Fibroblast of lung (primary cell): ENCODE measurements around the gene CORO7. TPM values are rescaled to one million over a fixed set of nuclear protein-coding genes. Genes with fewer than 3 reads are reported as not detected.

Experiments used
- DNase-seq, 2 donors: peaks; one replicate each; pipeline versions ENCODE4 v3.0.0 to v3.0.0-alpha.2; 2010; ENCODE audit warnings: low read depth in 2 of 2
- H2AFZ ChIP-seq: 2 replicates; pipeline ENCODE4 v1.5.1; 2012; ENCODE audit warnings: low read length, control low read depth, inconsistent platforms
- H3K27ac ChIP-seq: 2 replicates; pipeline ENCODE4 v1.5.1; 2011; ENCODE audit warnings: low read length, control low read depth; ENCODE audit not compliant: insufficient read depth
- H3K27me3 ChIP-seq: 2 replicates; pipeline ENCODE4 v1.5.1; 2011; ENCODE audit warnings: mild to moderate bottlenecking, low read length; ENCODE audit not compliant: control insufficient read depth, insufficient read depth
- H3K36me3 ChIP-seq: 2 replicates; pipeline ENCODE4 v1.5.1; 2011; ENCODE audit warnings: low read length; ENCODE audit not compliant: control insufficient read depth, insufficient read depth
- H3K4me1 ChIP-seq: 2 replicates; pipeline ENCODE4 v1.5.1; 2011; ENCODE audit warnings: low read length; ENCODE audit not compliant: control insufficient read depth, insufficient read depth; ENCODE audit errors: extremely low read depth
- H3K4me2 ChIP-seq: 2 replicates; pipeline ENCODE4 v1.5.1; 2011; ENCODE audit warnings: low read length, control low read depth; ENCODE audit not compliant: insufficient read depth; ENCODE audit errors: extremely low read depth
- H3K4me3 ChIP-seq, 4 experiments: fragments of 200-600 bp in 1 of 4; sonication (generic) in 1 of 4; replicated peaks in 1 of 4; 2 replicates each; pipeline ENCODE4 v1.5.1; 2011 to 2016; ENCODE audit warnings: low read length in 4 of 4, low read depth in 3 of 4, mild to moderate bottlenecking in 3 of 4, control low read depth in 2 of 4, inconsistent platforms in 1 of 4, mixed read lengths in 1 of 4; ENCODE audit not compliant: insufficient read depth in 1 of 4; ENCODE audit errors: control extremely low read depth in 1 of 4
- H3K79me2 ChIP-seq: 2 replicates; pipeline ENCODE4 v1.5.1; 2012; ENCODE audit warnings: mild to moderate bottlenecking, low read length, inconsistent platforms; ENCODE audit not compliant: control insufficient read depth, insufficient read depth
- H3K9ac ChIP-seq: 2 replicates; pipeline ENCODE4 v1.5.1; 2011; ENCODE audit warnings: mild to moderate bottlenecking, low read length, control low read depth; ENCODE audit not compliant: insufficient read depth
- H3K9me3 ChIP-seq: 2 replicates; pipeline ENCODE4 v1.5.1; 2012; ENCODE audit warnings: low read depth, low read length; ENCODE audit not compliant: control insufficient read depth, insufficient read depth
- H4K20me1 ChIP-seq: 2 replicates; pipeline ENCODE4 v1.5.1; 2011; ENCODE audit warnings: low read length; ENCODE audit not compliant: control insufficient read depth, insufficient read depth; ENCODE audit errors: extremely low read depth
- CTCF ChIP-seq, 2 donors: IDR thresholded peaks in 1 of 2; conservative IDR thresholded peaks in 1 of 2; 1 replicate in 1 of 2; 2 replicates in 1 of 2; pipeline ENCODE4 v1.5.1; 2011 to 2012; ENCODE audit warnings: low read length in 2 of 2, control low read depth in 1 of 2, inconsistent platforms in 1 of 2, low read depth in 1 of 2, mild to moderate bottlenecking in 1 of 2
- EZH2 ChIP-seq: IDR thresholded peaks from 2 replicates; pipeline ENCODE4 v1.5.1; 2012; ENCODE audit warnings: low read length, control low read depth, mild to moderate bottlenecking; ENCODE audit errors: missing control alignments
- polyA plus RNA-seq, 2 donors: library from polyadenylated mRNA; depleted of rRNA in 1 of 2; stranded (reverse) in 1 of 2; unstranded in 1 of 2; fragments of >200 nt; gene quantifications; 2 replicates each; pipeline ENCODE4 v1.2.1, GENCODE V29; 2011 to 2012; ENCODE audit warnings: missing spikeins in 1 of 2
- total RNA-seq: library from RNA; depleted of rRNA; stranded (reverse); fragments of >200 nt; gene quantifications from 2 replicates; pipeline ENCODE4 v1.2.1, GENCODE V29; 2014

Gene CORO7
- total and polyA plus RNA-seq, 2 donors (not counting 1 experiment from before 2014, with no cell fraction given), result 6.1 to 11.1 TPM

GRCh38 chr16:4425378-4426020 lies 9.1 kb upstream of the CORO7 start, which contains the start of gene DNAJA3:
TSS of gene DNAJA3 (plus strand) at chr16:4425868. CDS start at chr16:4425882, 14 bp downstream.
- no peak for TF ChIP-seq EZH2
- TF ChIP-seq CTCF (conservative IDR thresholded peaks at IDR 0.05 in 1 of 2, IDR thresholded peaks at IDR 0.05 in 1 of 2; ENCODE audit: low read depth in 1 of 2, low read length in 2 of 2), result no peak

GRCh38 chr16:4420505-4421105 lies 4.2 kb upstream of the CORO7 start:
- DNase-seq, result no peak
- Histone ChIP-seq H3K4me1 (peaks cover 6% of the 10 kb centered on the region), H3K36me3 (no peaks in the 10 kb centered on the region), H3K9ac (no peak overlapping the region), H3K4me3 (no peak overlapping the region), H3K4me2 (no peak overlapping the region), H3K27me3 (no peaks in the 10 kb centered on the region), H3K27ac (no peak overlapping the region), H2AFZ (no peak overlapping the region), H4K20me1 (no peaks in the 10 kb centered on the region), H3K9me3 (no peaks in the 10 kb centered on the region), H3K79me2 (peaks cover under 1% of the 10 kb centered on the region)
- TF ChIP-seq EZH2 (no peak), CTCF (conservative IDR thresholded peaks at IDR 0.05 in 1 of 2, IDR thresholded peaks at IDR 0.05 in 1 of 2; ENCODE audit: low read depth in 1 of 2, low read length in 2 of 2) (no peak)

More at GRCh38 chr16:4425378-4426020, 9.1 kb upstream of the CORO7 start, which contains the start of gene DNAJA3:
- DNase-seq, result peak; percentile 96 to 98
- H3K4me2 ChIP-seq, result peak within 1 kb of the TSS; percentile 88
- peaks cover 38% of the 10 kb centered on the region for H3K79me2 ChIP-seq
- H3K9ac ChIP-seq, result peak within 1 kb of the TSS; percentile 96
- peaks cover 7% of the 10 kb centered on the region for H3K4me1 ChIP-seq
- H3K27ac ChIP-seq, result peak within 1 kb of the TSS; percentile 92
- H2AFZ ChIP-seq, result peak within 1 kb of the TSS; percentile 89
- no peaks in the 10 kb centered on the region for H3K9me3 ChIP-seq
- H3K27me3 ChIP-seq, result no peaks in the 10 kb centered on the region
- no peaks in the 10 kb centered on the region for H4K20me1 ChIP-seq
- peaks cover 3% of the 10 kb centered on the region for H3K36me3 ChIP-seq
- H3K4me3 ChIP-seq, result peak within 1 kb of the TSS; percentile 75 to 99 (median 91)

- no peaks in the 10 kb centered on the region for H3K36me3 ChIP-seq
- no peaks in the 10 kb centered on the region for H3K9me3 ChIP-seq
- no peaks in the 10 kb centered on the region for H4K20me1 ChIP-seq
- no peak overlapping the region for H3K27ac ChIP-seq
- no peaks in the 10 kb centered on the region for H3K27me3 ChIP-seq
- no peak overlapping the region for H3K4me2 ChIP-seq
- H3K79me2 ChIP-seq, result peaks cover 11% of the 10 kb centered on the region
- H2AFZ ChIP-seq, result no peak overlapping the region
- H3K4me3 ChIP-seq, result no peak overlapping the region
- DNase-seq, result no peak
- peaks cover 8% of the 10 kb centered on the region for H3K4me1 ChIP-seq
- no peak overlapping the region for H3K9ac ChIP-seq
- TF ChIP-seq EZH2 (no peak), CTCF (conservative IDR thresholded peaks at IDR 0.05 in 1 of 2, IDR thresholded peaks at IDR 0.05 in 1 of 2; ENCODE audit: low read depth in 1 of 2, low read length in 2 of 2) (no peak)
Measured at GRCh38 chr16:4419402-4419959, 3.1 kb upstream of the CORO7 start.
